ENCODE measurements around the gene PEAK1. TPM values are rescaled to one million over a fixed set of nuclear protein-coding genes. Genes with fewer than 3 reads are reported as not detected.

The PEAK1 gene
- total and polyA plus RNA-seq, 10 of the 15 experiments (the other 5 are each of a cell fraction or from before 2014, with no cell fraction given) = 0.62 to 24.2 (median 11.2) TPM

- no peak for DNase-seq (ENCODE audit: low read depth, low spot score)
- H3K79me2 ChIP-seq (ENCODE audit: control insufficient read depth, insufficient read depth, low read length) = peaks cover 21% of the 10 kb centered on the region
- H4K20me1 ChIP-seq (ENCODE audit: control insufficient read depth, insufficient read depth) = no peaks in the 10 kb centered on the region
- peak; percentile 35 for ATAC-seq
- intact Hi-C loops (cut with micrococcal nuclease; ENCODE audit: unreplicated experiment) (no loop called here), in situ Hi-C loops (cut with MboI) (no loop called here)
- ChIA-PET CTCF (interaction anchor here (0.8 to 1.0 kb wide), 2 partner anchors 15 to 250 kb away, joined by 3 to 5 read pairs; no protein-coding TSS in a partner anchor), SMC1A (ENCODE audit: uncharacterized antibody, unreplicated experiment) (interaction anchor here (0.9 to 1.9 kb wide), 6 partner anchors 10 to 199 kb away, joined by 3 to 7 read pairs (median 3); no protein-coding TSS in a partner anchor), POLR2A (interaction anchor here (1.0 kb wide), 2 partner anchors 16 to 250 kb away, joined by 3 read pairs; partner anchors contain the start of gene HMG20A), RAD21 (ENCODE audit: unreplicated experiment) (interaction anchor here (1.0 kb wide), 1 partner anchor 16 kb away, joined by 3 read pairs; the partner anchor contains the start of gene HMG20A)
- no peak overlapping the region for H3K27ac ChIP-seq (ENCODE audit: control insufficient read depth, insufficient read depth)
- H2AFZ ChIP-seq (ENCODE audit: control insufficient read depth, low read depth, low read length) = no peak overlapping the region
- peak overlapping the region; percentile 27; the same call in 1 of the 2 replicates for H3K4me2 ChIP-seq (ENCODE audit: control insufficient read depth, insufficient read depth)
- H3K27me3 ChIP-seq (replicated peaks in 1 of 2; ENCODE audit: control insufficient read depth in 2 of 2, insufficient read depth in 2 of 2, low read length in 1 of 2) = no peaks in the 10 kb centered on the region
- H3K36me3 ChIP-seq (ENCODE audit: control insufficient read depth in 2 of 2, insufficient read depth in 2 of 2, low read length in 1 of 2) = no peaks in the 10 kb centered on the region
- no peak for FAIRE-seq
- no peak overlapping the region for H3K9ac ChIP-seq (ENCODE audit: control insufficient read depth, insufficient read depth, low read length)
- H3K9me3 ChIP-seq (replicated peaks; ENCODE audit: control insufficient read depth, insufficient read depth, low read length) = no peaks in the 10 kb centered on the region
- BruUV-seq (replicated peaks) = no TSS peak
- TF ChIP-seq EED (IDR thresholded peaks at IDR 0.05; ENCODE audit: low read depth) (peak; percentile 38; the same call in 1 of the 2 replicates), IRF4 (IDR thresholded peaks at IDR 0.05; ENCODE audit: low read depth, low read length) (no peak), ZNF207 (IDR thresholded peaks at IDR 0.05; ENCODE audit: borderline replicate concordance) (no peak), RUNX3 (IDR thresholded peaks at IDR 0.05; ENCODE audit: low read length) (peak; percentile 69), BMI1 (IDR thresholded peaks at IDR 0.05; ENCODE audit: borderline replicate concordance) (no peak), SPI1 (IDR thresholded peaks at IDR 0.05; ENCODE audit: borderline replicate concordance, insufficient read depth, low read depth, low read length) (peak; percentile 87), IKZF1 (conservative IDR thresholded peaks at IDR 0.05) (0 out of 2 replicates have a peak, but pooled peaks have one; percentile 33), MTA2 (IDR thresholded peaks at IDR 0.05; ENCODE audit: low read depth) (peak; percentile 15; the same call in 1 of the 2 replicates), RELB (IDR thresholded peaks at IDR 0.05; ENCODE audit: low read depth) (no peak), CEBPB (IDR thresholded peaks at IDR 0.05; ENCODE audit: borderline replicate concordance in 1 of 2, low read depth in 2 of 2, low read length in 2 of 2) (no peak), HDGF (IDR thresholded peaks at IDR 0.05) (no peak)
- peaks cover 25% of the 10 kb centered on the region for H3K4me1 ChIP-seq (ENCODE audit: control insufficient read depth, insufficient read depth, low read length)
- 96% methylated on average over 2 of the region's 2 CpGs for WGBS (ENCODE audit: insufficient coverage, insufficient replicate concordance, low lambda C conversion rate, missing lambda C conversion rate)
- no peak overlapping the region for H3K4me3 ChIP-seq
These were observed 16.9 kb upstream of the PEAK1 start for GRCh38 chr15:77436822-77437221.

All from GM12878 (cell line).